ENCODE measurements around the gene CRYBB1.

DNA sequence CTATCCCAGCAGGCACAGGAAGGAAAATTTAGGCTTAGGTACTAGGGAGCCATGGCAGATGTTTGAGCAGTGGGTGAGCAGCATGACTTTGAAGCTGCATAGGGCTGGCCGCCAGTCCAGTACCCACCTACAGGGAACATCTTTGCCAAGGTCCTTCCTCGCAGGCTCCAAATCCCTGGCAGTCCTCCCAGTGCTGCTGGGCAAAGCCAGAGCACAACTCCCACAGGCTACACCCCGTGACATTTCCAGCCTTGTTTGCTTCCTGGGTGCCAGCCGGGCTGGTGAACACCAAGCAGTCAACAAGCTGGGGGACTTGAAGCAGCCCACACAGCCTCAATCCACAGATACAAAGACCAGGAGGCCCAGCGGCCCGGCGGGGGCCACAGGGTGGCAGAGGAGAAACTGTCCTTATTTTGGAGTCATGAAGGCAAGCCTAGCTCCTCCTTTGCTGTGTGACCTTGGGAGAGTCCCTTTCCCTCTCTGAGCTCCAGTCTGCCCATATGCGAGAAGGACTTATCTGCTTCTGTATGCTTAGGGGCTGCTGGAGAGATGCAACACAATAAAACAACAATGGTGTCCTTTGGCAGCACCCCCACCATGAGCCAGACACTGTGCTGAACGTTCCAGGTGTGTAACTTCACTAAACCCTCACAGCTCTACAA, 55.9 kb downstream of the CRYBB1 start:
- TF ChIP-seq EGR1 (IDR thresholded peaks at IDR 0.05; ENCODE audit: low read depth in 2 of 2) (no peak), TAF1 (conservative IDR thresholded peaks at IDR 0.05) (no peak), YY1 (IDR thresholded peaks at IDR 0.05) (no peak), RXRA (IDR thresholded peaks at IDR 0.05) (peak; percentile 75 to 83), RAD21 (IDR thresholded peaks at IDR 0.05) (peak; percentile 45 to 66), FOXA1 (IDR thresholded peaks at IDR 0.05) (peak; percentile 83)
- TF ChIP-seq, protein P1, sequence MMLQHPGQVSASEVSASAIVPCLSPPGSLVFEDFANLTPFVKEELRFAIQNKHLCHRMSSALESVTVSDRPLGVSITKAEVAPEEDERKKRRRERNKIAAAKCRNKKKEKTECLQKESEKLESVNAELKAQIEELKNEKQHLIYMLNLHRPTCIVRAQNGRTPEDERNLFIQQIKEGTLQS (IDR thresholded peaks at IDR 0.05): no peak
- TF ChIP-seq, protein P2, sequence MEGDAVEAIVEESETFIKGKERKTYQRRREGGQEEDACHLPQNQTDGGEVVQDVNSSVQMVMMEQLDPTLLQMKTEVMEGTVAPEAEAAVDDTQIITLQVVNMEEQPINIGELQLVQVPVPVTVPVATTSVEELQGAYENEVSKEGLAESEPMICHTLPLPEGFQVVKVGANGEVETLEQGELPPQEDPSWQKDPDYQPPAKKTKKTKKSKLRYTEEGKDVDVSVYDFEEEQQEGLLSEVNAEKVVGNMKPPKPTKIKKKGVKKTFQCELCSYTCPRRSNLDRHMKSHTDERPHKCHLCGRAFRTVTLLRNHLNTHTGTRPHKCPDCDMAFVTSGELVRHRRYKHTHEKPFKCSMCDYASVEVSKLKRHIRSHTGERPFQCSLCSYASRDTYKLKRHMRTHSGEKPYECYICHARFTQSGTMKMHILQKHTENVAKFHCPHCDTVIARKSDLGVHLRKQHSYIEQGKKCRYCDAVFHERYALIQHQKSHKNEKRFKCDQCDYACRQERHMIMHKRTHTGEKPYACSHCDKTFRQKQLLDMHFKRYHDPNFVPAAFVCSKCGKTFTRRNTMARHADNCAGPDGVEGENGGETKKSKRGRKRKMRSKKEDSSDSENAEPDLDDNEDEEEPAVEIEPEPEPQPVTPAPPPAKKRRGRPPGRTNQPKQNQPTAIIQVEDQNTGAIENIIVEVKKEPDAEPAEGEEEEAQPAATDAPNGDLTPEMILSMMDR (IDR thresholded peaks at IDR 0.05; ENCODE audit: low read depth, low read length, missing input control): peak; percentile 22
- TF ChIP-seq, protein P3, sequence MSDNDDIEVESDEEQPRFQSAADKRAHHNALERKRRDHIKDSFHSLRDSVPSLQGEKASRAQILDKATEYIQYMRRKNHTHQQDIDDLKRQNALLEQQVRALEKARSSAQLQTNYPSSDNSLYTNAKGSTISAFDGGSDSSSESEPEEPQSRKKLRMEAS (IDR thresholded peaks at IDR 0.05): peak; percentile 78

All from liver (tissue), 3 donors.